Measurements from ENCODE around the gene FAM20C.

FAM20C gene

DNA sequence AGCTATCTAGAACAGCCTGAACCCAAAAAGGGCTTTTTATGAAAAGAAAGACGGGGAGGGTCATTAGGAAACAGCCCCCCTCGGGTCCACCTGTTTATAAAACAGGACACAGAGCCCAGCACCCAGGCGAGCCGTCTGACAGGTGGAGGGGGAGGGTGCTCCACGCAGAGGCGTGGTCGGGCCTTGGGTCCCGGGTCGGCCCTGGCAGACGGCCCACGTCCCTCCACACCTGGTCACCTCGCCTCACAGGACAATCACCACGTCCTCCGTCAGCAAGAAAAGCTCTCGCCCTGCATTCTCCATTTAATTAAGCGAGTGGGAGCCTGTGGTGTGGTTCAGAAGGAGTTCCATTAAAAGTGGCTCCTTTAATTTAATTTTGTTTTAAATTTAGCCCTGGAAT is 55.3 kb downstream of the FAM20C start:
- DNase-seq, result no peak

DNA sequence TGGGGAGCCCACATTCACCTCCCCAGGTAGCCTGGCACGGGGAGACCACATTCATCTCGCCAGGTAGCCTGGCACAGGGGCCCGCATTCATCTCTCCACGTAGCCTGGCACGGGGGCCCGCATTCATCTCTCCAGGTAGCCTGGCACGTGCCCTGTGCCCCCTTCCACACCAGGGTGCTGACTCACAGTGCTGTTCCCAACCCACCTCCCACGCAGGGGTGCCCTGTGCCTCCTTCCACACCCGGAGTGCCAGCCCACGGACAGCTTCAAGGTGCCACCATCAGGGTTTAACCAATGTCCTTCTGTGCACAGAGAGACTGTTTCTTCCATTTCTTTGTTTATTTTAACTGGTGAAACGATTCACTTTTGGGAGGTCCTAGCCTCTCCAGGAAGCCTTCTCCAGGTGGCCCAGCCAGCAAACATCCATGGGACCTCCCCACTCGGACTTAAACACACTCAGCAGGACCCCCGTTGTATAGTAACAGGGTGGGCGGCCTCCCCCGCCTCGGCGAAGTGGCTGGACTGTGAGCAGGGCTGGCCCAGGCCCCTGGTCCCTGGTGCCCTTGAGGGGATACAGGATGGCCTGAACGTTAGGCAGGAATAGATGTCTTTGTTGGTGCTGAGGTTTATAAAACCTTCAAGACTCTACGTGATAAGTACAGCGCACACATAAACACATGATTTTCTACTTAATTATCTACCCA is 56.5 kb downstream of the FAM20C start:
- no peak for DNase-seq

DNA sequence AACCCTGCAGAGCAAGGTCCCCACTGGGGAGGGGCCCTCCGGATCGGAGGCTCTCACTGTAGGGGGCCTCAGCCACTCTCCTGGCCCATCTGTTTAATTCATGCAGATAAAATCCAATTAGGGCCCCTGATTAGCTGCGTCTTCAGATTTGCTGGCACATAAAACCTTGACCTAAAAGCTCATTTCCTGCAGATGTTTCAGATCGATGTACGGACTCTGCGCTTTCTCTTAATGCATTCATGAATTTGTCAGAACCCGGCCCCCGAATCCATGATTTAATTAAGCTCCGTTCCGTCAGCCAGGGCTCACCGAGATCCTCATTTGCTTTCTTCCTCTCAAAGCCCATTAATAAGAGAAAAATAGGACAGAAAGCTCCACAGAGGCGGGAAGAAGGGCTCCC is 57.6 kb downstream of the FAM20C start:
- no peak for DNase-seq

DNA sequence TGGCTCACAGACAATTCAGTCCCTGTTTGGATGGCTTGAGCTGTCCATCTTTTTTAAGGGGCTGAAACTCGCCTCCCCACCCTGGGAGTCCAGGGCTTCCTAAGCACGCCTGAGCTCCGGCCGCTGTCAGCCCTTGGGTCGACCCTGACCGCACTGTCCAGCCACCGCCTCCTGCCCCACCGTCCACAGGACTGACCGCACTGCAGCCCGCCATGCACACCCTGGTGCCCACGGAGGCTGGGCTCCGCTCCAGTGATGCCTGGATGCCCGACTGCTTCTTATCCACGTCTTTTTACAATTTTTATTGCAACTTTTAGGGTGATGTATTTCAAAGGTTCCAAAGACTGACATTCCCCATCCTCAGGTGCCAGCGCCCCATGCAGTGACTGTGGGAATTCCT is 58.2 kb downstream of the FAM20C start:
- DNase-seq, result no peak

DNA sequence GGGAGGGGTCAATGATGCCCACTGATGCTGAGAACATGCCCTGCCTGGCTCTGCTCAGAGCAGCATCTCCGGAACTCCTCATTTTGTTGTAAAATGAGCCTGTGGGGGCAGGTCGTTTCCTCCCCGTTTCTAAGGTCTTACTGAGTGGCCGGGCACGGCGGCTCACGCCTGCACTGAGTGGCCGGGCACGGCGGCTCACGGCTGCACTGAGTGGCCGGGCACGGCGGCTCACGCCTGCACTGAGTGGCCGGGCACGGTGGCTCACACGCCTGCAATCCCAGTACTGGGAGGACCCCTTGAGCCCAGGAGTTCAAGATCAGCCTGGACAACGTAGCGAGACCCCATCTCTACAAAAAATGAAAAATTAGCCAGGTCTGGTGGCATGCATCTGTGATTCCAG is 58.6 kb downstream of the FAM20C start:
- DNase-seq, result no peak

DNA sequence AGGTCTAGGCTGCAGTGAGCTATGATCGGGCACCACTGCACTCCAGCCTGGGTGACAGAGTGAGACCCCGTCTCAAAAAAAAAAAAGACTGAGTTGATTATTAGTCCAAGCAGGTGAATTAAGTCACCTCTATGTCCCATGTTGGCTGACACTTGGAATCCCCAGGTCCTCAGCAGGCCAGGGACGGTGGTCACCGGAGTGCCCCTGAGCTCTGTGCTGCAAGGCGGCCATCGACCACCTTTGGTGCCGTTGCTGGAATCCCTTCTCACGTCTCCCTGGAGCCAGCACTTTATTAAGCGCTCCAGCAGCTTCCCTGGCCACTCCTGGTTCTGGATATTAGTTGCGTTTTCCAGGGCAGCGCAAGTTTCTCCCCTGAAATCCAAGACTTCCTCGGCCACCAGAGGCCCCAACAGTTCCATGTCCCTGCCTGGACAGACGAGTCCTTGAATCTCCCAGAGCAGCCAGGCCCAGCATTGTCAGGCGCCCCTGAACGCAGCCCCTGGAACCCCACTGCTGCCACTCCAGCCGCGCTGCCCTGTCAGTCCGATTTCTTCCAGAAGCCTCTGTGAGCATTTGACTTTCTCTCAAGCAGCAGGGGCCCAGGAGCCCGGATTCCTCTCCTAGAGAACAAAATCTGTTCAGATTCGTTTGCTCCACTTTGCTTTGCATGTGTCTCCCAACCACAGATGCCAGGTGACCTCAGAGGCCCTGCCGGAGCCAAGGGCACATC is 59.2 kb downstream of the FAM20C start:
- no peak for DNase-seq

DNA sequence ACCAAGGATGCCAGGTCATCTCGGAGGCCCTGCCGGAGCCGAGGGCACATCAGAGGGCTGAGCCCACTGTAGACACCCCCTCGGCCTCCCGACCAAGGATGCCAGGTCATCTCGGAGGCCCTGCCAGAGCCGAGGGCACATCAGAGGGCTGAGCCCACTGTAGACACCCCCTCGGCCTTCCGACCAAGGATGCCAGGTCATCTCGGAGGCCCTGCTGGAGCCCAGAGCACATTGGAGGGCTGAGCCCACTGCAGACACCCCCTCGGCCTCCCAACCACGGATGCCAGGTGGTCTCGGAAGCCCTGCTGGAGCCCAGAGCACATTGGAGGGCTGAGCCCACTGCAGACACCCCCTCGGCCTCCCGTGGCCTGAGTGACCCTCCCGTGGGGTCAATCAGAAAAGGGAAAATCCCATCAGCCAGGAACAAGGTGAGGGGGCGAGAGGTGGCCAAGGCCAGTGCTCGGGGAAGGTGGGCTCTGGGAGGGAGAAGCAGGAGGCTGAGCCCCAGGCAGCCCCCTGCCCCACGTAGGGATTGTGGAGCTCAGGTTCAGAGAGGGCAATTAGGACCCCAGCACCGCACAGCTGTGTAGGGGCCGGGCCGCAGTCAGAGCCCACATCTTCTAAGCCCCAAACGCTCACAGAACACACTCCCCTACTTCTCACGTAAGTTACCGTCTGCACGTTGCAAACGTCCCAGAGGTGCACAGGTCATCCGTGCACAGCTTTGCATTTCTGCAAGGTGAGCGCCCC is 60.0 kb downstream of the FAM20C start:
- no peak for DNase-seq

DNA sequence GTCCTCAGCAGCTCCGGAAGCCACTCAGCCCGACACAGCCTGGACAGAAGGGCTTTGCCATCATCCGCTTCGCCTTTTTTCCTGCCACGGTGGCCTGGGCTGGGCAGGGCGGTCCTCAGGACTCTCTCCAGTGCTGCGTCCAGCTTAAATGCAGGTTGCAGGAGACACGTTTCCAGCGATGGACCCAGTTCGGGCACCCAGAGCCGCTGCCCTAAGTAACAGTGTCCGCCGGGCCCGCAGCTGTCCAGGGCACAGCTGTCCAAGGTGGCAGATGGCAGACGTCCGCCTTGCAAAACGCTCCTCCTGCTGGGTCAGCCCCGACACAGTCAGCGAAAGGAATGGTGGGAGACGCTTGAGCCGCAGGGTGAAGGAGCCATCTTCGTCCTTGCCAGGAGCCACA is 60.6 kb downstream of the FAM20C start:
- DNase-seq, result no peak

DNA sequence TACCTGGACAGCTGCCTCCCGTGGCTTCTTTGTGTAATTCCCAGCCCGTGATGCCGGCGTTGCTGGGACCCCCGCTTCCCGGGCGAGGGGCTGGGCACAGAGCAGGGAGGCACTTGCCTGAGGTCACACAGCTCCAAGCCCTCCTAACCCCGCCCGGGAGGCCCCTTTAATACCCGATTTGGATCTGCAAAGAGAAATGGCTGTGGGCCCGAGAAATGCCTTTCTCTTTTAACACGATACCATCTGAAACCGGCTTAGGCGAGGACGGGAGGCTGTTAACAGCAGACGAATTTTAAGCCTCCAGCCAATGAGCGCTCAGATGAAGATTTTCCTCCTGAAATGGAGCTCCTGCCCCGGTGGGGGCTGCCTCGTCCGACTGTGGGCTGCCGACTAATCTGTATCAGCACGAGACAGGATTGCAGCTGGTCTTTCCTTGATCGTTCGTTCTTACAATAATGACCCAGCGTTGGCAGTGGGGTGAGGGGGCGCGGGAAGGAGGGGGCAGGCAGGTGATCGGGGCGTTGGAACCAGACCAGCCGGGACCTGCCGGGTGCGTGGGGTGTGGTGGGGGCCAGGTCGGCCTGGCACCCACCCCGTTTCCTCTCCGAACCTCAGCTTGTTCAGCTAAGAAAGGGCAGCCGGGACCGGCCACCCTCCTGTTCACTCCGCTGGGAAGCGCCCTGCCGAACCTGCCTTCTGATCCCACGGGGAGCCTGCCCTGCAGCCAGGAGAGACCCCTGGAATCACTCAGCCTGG is 61.4 kb downstream of the FAM20C start:
- DNase-seq, result no peak

DNA sequence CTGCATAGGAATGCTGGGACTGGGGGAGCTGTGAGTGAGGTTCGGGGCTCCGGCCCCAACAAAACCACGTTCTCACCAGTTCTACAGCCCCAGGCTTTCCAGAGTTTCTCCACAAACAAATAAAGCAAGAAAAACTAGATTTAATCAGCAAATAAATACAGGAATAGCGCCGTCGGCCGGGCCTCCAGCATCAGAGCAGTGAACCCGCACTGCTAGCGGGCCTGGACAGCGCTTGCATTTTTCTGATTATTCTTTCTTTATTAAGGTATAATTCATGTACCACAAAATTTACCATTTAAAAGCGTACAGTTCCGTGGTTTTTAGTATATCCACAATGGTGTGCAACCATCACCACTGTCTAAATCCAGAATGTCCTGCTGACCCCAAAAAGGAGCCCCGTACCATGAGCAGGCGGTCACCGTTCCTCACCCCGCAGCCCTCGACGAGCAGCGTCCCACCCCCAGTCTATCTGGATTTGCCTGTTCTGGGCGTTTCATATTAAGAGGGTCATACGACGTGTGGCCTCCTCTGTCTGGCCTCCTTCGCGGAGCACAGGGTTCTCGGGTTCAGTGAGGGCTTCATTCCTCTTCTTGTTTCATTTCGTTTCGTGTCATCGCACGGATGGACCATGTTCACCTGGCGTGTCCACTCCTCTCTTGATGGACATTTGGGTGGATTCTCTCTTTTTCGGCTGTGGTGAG is 62.1 kb downstream of the FAM20C start:
- DNase-seq, result no peak

DNA sequence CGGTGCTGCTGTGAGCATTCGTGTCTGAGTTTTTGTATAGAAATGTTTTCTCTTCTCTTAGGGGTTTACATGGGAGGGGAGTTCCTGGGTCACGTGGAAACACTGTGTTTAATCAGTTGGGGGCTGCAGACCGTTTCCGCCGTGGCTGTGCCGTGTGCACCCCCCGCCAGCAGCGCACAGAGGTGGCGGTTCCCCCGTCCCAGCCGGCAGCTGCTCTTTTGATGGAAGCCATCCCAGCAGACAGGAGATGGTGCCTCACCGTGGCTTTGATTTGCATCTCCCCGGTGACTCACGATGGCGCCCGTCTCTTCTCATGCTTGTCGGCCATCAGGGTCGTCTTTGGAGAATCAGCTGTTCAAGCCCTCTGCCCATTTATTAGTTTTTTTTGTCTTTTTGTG is 62.7 kb downstream of the FAM20C start:
- DNase-seq, result no peak

DNA sequence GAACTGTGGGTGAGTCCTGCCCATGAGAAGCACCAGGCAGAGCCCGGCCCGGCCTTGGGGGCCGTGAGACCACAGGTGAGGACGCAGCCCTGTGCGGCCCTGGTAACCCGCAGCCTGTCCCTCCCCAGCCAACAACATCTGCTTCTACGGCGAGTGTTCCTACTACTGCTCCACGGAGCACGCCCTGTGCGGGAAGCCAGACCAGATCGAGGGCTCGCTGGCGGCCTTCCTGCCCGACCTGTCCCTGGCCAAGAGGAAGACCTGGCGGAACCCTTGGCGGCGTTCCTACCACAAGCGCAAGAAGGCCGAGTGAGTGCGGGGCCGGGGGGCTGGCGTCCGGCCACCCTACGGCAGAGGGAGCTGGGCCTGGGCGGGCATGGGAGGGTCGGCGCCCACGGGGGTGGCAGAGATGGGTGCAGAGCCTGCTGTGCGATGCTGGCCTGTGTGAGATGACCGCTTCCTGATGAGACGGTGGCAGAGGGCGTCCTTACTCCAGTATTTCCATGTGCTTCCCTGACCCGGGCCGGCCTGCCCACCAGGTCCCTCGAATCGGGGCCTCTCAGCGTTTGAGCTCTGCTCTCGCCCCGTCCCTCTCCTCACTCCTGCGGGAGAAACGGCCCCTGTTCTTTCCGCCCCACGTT is 63.5 kb downstream of the FAM20C start:
- DNase-seq, result no peak

DNA sequence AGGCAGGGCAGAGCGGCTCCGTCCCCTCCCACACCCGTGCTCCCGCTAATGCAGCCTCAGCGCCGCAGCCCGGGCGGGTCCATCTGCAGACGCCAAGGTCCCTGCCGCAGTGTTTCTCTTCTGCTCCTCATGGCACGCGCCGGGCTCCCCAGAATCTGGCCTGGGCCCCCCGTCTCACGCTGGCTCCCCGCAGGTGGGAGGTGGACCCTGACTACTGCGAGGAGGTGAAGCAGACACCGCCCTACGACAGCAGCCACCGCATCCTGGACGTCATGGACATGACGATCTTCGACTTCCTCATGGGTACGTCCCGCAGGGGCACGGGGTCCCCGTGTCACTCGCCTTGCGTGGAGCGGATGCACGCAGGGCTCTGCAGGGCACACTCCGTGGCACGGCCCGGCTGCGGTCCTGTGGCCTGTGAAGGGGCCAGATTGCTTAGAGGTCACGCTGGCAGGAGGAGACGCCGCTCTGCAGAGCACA is 64.1 kb downstream of the FAM20C start:
- DNase-seq, result no peak

DNA sequence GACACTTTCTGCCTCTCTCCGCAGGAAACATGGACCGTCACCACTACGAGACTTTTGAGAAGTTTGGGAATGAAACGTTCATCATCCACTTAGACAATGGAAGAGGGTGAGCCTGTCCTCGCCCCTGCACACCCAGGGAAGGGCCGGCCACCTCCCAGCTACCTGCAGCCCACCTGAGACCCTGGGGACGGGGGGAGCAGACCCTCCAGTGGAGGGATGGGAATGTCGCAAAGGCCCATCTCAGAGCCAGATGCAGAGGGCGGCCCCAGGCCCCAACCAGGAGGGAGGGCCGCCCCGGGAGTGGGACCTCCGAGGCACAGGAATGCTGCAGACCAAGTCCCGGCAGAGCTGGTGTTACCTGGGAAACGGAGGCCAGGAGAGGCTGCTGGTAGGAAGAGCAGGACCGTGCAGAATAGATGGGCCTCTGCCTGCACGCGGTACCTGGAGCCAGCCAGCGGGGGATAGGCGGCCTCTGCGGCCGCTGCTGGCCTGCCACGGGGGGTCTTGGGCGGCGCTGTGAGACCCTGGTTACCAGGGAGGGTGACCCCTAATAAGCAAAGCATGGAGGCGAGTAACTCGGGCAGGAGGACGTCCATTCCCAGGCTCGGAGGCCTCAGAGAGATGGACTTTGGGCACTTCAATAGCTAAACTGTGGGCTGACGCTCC is 64.7 kb downstream of the FAM20C start:
- no peak for DNase-seq

DNA sequence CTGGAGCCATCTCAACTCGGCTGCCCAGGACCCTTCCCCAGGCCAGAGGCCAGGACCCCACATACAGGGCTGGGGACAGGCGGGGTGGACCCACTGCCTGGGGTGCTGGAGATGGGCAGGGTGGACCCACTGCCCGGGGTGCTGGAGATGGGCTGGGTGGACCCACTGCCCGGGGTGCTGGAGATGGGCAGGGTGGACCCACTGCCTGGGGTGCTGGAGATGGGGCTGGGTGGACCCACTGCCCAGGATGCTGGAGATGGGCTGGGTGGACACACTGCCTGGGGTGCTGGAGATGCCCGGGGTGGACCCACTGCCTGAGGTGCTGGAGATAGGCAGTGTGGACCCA is 65.2 kb downstream of the FAM20C start:
- no peak for DNase-seq

DNA sequence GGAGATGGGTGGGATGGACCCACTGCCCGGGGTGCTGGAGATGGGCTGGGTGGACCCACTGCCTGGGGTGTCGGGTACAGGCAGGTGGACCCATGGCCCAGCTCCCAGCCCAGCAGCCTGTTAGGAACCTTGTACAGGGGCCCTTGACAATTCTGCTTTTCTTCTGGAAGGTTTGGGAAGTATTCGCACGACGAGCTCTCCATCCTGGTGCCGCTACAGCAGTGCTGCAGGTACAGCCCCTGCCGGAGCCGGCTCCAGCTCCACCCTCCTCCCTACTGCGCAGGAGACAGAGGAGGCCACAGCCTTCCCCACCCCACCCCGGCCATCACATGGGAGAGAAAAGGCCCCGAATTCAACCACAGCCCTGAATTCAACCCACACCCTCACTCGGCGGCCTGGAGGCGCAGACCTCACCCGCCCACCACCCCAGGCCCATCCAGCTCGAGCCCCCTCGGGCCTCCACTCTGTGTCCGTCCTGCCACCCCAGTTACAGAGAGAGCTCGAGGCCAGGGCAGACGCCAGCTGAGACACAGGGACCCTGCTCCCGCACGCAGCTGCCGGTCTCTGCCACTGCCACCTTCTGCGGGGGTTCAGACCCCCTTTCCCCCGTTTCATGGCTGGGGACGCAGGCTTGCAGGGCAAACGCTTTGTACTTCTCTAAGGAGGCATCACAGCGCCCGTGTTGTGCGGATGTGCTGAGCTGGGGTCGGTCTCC is 66.3 kb downstream of the FAM20C start:
- DNase-seq, result no peak

DNA sequence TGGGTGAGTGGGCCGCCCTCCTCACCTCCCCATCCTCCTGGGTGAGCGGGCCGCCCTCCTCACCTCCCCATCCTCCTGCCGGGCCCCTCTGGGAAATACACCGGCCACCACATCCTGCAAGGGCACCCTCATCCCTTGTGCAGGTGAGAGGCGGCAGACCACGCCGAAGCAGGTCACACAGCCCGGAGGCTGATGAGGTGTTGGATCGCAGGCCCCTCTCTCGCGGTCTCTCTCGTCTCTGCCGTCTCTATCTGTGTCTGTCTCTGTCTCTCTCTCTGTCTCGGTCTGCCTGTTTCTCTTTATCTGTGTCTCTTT is 66.8 kb downstream of the FAM20C start:
- DNase-seq, result no peak

DNA sequence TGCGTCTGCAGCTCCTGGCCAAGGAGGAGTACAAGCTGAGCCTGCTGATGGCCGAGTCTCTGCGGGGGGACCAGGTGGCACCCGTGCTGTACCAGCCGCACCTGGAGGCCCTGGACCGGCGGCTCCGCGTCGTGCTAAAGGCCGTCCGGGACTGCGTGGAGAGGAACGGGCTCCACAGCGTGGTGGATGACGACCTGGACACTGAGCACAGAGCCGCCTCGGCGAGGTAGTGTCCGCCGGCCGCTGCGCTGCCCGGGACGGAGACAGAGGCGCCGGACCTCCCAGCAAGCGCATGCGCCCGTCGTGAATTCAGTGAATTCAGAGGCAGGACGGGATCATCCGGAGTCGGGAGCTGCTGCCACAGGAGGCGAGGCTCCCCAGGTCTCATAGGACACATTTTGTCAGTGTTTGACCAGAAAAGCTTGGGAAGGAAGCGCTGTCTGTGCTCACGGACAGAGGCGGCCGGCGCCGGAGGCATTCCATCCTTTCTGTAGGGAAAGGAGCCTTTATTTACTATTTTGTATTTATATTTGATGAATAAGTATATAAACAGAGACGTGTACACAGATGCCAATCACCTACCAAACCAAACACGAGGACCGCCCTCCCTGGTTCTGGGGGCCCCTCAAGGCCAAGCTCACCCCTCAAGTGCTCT is 67.5 kb downstream of the FAM20C start:
- no peak for DNase-seq

DNA sequence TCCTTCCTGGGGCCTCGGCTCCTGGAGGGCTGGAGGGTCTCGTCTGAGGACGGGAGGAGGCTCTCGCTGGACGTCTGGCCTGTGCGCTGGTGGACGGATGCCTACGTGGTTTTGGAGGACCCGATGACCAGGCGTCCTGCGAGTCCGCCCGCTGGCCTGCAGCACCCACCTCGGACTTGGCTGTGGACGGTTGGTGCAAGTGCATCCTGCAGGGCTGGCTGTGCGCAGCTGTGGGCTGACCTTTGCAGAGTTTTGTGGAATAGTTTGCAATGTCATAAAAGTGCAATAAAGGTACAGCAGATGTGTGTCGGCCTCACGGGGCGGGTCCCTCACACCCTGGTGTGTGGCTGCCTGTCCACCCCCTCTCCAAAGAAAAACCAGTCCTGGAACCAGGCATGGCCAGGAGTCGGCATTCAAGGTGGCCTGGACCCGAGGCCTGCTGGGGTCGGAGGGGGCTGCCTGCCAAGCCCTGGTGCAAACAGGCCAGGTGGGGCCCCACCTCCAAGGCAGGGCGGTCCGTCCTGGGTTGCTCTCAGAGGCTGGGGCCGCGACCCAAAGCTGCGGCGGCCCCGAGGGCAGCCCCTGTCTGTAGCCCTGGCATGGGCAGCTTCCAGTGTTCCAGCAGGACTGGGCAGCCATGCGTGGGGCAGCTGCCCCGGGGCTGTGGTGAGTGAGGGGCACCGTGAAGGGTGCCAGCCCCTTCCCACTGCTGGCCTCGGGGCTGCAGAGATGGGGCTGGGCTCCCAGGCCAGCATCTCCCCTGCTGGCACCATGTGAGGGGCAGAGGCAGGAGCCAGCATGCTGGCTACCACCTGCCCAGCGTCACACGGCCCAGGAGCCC is 68.3 kb downstream of the FAM20C start:
- no peak for DNase-seq

All from activated CD4-positive, alpha-beta T cell treated with anti-CD3 and anti-CD28 coated beads, Interleukin-2, amount 50 U/mL, for 48 hours (primary cell).